Cardiac muscle cell (in vitro differentiated cells and primary cell): ENCODE measurements around the gene SNUPN. TPM values are rescaled to one million over a fixed set of nuclear protein-coding genes. Genes with fewer than 3 reads are reported as not detected.
"Not testable (repeated sequence)": the region's sequence is repeated elsewhere in the genome, so short reads cannot be mapped to it uniquely, and the experiment has no call there.

Experiments
- DNase-seq, 2 donors: peaks; one replicate each; pipeline versions ENCODE4 v3.0.0 to v3.0.0-alpha.2; 2010 to 2017; ENCODE audit warnings: low read depth in 1 of 2, low spot score in 1 of 2
- H3K27ac ChIP-seq: fragments of 200-600 bp; sonication (generic); 2 replicates; pipeline ENCODE4 v1.5.1; 2016
- H3K27me3 ChIP-seq: fragments of 200-600 bp; sonication (generic); 2 replicates; pipeline ENCODE4 v1.6.0; 2016; ENCODE audit warnings: control low read depth
- H3K36me3 ChIP-seq: fragments of 200-600 bp; sonication (generic); 2 replicates; pipeline ENCODE4 v1.5.1; 2016; ENCODE audit warnings: control low read depth
- H3K4me1 ChIP-seq: fragments of 200-600 bp; sonication (generic); 2 replicates; pipeline ENCODE4 v1.8.1; 2017; ENCODE audit warnings: low read depth, mild to moderate bottlenecking, mixed run types
- H3K4me3 ChIP-seq: fragments of 200-600 bp; sonication (generic); 2 replicates; pipeline ENCODE4 v1.5.1; 2016; ENCODE audit warnings: mild to moderate bottlenecking
- H3K9me3 ChIP-seq: fragments of 200-600 bp; sonication (generic); 2 replicates; pipeline ENCODE4 v1.5.1; 2017; ENCODE audit warnings: low read depth, mild to moderate bottlenecking, control low read depth
- CTCF ChIP-seq: IDR thresholded peaks from 2 replicates; pipeline ENCODE4 v1.5.1; 2012; ENCODE audit warnings: low read depth, mild to moderate bottlenecking, low read length
- polyA plus RNA-seq: library from polyadenylated mRNA; unstranded; fragments of >200 nt; fragmentation: Nextera tagmentation; extraction: Ambion mirVana; gene quantifications from 2 replicates; pipeline ENCODE4 v1.2.1, GENCODE V29; 2016
- total RNA-seq: library from RNA; depleted of rRNA; stranded (reverse); fragments of >200 nt; gene quantifications from 2 replicates; pipeline ENCODE4 v1.2.3, GENCODE V29; 2016

The SNUPN gene
- total and polyA plus RNA-seq, 2 experiments from 2014 or later = 20.2 to 29.4 TPM

GRCh38 chr15:75590239-75590638 is 35.3 kb downstream of the SNUPN start:
- TF ChIP-seq CTCF = no peak
- Histone ChIP-seq H3K27me3 (no peaks in the 10 kb centered on the region), H3K9me3 (no peaks in the 10 kb centered on the region), H3K36me3 (no peaks in the 10 kb centered on the region), H3K4me3 (no peak overlapping the region), H3K27ac (no peak overlapping the region), H3K4me1 (peaks cover 15% of the 10 kb centered on the region)
- DNase-seq = no peak

- TF ChIP-seq CTCF = no peak
- H3K4me3 ChIP-seq = no peak overlapping the region
- no peaks in the 10 kb centered on the region for H3K27me3 ChIP-seq
- H3K9me3 ChIP-seq = no peaks in the 10 kb centered on the region
- no peak for DNase-seq
- H3K27ac ChIP-seq = no peak overlapping the region
- H3K36me3 ChIP-seq = no peaks in the 10 kb centered on the region
- H3K4me1 ChIP-seq = peaks cover 15% of the 10 kb centered on the region
These were observed 36.5 kb downstream of the SNUPN start for GRCh38 chr15:75589071-75589470.

DNA sequence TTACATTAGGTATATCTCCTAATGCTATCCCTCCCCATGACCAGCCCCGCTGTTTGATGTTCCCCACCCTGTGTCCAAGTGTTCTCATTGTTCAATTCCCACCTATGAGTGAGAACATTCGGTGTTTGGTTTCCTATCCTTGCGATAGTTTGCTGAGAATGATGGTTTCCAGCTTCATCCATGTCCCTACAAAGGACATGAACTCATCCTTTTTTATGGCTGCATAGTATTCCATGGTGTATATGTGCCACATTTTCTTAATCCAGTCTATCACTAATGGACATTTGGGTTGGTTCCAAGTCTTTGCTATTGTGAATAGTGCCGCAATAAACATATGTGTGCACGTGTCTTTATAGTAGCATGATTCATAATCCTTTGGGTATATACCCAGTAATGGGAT is 39.1 kb downstream of the SNUPN start:
- DNase-seq, H3K27ac ChIP-seq, H3K4me1 ChIP-seq, H3K9me3 ChIP-seq, H3K36me3 ChIP-seq, H3K27me3 ChIP-seq, H3K4me3 ChIP-seq: not testable (repeated sequence)

DNA sequence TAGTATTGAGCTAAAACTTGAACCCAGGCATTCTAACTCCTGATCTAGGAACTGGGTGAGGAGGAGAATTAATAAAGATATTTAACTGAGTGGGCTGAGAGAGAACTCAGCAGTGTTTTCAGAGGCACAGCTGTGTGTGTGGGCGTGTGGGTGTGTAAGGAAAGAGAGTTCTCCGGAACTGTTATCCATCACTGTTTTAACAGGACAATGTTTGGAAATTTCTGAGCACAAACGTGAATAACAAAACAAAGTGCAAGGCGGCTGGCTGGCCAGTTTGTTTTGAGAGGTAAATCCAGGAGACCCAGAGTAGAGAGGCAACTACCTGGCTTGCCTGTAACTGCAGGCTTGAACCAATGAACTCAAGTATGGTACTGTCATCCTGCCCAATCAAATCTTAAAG is 41.4 kb downstream of the SNUPN start:
- no peaks in the 10 kb centered on the region for H3K4me1 ChIP-seq
- no peak for TF ChIP-seq CTCF

DNA sequence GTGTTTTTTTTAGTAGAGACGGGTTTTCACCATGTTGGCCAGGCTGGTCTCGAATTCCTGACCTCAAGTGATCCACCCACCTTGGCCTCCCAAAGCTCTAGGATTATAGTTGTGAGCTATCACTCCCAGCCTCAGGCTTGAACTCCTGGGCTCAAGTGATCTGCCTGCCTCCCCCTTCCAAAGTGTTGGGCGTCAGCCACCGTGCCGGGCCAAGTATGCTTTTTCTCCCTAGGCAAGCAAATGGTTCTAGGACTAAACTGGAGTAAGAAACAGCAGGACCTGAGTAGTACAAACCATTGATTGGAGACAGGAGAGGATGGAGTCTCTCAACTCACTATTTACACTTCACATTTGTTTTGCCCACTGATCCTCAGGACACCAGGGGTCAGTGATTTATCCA is 41.8 kb downstream of the SNUPN start:
- no peaks in the 10 kb centered on the region for H3K27me3 ChIP-seq
- H3K36me3 ChIP-seq = no peaks in the 10 kb centered on the region
- no peak for TF ChIP-seq CTCF

More for the DNA sequence above, 41.4 kb downstream of the SNUPN start:
- Histone ChIP-seq H3K9me3 (no peaks in the 10 kb centered on the region), H3K4me3 (no peak overlapping the region), H3K27ac (no peak overlapping the region), H3K36me3 (no peaks in the 10 kb centered on the region), H3K27me3 (no peaks in the 10 kb centered on the region)
- DNase-seq = no peak

DNA sequence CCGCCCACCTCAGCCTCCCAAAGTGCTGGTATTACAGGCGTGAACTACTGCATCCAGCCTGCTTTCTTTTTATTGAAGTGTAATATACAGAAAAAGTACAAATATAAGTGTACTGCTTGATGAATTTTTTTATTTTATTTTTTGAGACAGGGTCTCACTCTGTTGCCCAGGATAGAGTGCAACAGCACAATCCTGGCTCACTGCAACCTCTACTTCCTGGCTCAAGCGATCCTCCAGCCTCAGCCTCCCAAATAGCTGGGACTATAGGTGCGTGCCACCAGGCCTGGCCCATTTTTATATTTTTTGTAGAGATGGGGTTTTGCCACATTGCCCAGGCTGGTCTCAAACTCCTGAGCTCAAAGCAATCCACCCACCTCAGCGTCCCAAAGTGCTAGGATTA is 42.6 kb downstream of the SNUPN start:
- H3K4me3 ChIP-seq, H3K36me3 ChIP-seq, DNase-seq, H3K27ac ChIP-seq, H3K9me3 ChIP-seq, H3K27me3 ChIP-seq, H3K4me1 ChIP-seq: not testable (repeated sequence)

More for the DNA sequence above, 41.8 kb downstream of the SNUPN start:
- no peak for DNase-seq
- no peaks in the 10 kb centered on the region for H3K4me1 ChIP-seq
- no peak overlapping the region for H3K4me3 ChIP-seq
- no peak overlapping the region for H3K27ac ChIP-seq
- H3K9me3 ChIP-seq = no peaks in the 10 kb centered on the region
